NK-92 treated with Interleukin-12 subunit alpha and Interleukin-12 subunit beta, amount 100 ng/mL, for 24 hours (cell line): ENCODE results near the gene TBC1D20.
"Not testable (repeated sequence)": the region's sequence is repeated elsewhere in the genome, so short reads cannot be mapped to it uniquely, and the experiment has no call there.

Experiments
- DNase-seq: peaks from one replicate; lab custom pipeline; 2025; lab: John Stamatoyannopoulos, UW

TBC1D20 gene

GRCh38 chr20:400454-401275 lies 61.7 kb downstream of the TBC1D20 start:
- no peak for DNase-seq

DNA sequence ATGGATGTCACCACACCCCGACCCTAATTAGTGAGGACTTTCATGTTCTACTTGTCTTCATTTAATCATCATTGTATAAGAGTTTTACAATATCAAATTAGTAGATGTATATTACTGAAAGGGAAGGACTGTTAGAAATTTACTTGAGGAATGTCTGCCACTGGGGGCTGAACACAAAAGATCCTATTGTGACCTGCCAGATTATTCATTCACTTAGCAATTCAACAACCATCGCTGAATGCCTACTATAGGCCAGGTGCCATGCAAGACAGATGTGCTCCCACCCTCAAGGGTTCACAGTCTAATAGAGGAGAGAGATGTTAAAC lies 62.2 kb downstream of the TBC1D20 start:
- no peak for DNase-seq

DNA sequence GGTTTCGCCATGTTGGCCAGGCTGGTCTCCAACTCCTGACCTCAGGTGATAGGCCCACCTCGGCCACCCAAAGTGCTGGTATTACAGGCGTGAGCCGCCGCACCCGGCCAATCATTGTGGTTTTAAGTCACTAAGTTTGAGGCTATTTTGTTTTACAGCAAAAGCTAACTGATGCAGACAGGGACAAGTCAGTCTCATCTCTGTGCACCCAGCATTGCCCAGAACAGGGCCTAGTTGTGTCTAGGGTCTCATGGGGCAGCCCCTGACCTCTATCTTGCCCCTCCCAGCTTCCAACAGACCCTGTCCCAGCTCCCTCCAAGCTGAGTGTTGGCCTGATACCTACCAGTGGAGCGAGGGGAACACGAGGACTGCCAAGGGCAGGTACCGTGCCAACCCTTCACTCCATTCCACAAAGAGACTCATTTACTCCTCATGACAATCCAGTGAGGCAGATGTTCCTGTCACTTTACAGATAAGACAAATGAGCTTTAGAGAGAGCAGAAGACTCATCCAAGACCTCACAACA lies 63.1 kb downstream of the TBC1D20 start:
- no peak for DNase-seq

DNA sequence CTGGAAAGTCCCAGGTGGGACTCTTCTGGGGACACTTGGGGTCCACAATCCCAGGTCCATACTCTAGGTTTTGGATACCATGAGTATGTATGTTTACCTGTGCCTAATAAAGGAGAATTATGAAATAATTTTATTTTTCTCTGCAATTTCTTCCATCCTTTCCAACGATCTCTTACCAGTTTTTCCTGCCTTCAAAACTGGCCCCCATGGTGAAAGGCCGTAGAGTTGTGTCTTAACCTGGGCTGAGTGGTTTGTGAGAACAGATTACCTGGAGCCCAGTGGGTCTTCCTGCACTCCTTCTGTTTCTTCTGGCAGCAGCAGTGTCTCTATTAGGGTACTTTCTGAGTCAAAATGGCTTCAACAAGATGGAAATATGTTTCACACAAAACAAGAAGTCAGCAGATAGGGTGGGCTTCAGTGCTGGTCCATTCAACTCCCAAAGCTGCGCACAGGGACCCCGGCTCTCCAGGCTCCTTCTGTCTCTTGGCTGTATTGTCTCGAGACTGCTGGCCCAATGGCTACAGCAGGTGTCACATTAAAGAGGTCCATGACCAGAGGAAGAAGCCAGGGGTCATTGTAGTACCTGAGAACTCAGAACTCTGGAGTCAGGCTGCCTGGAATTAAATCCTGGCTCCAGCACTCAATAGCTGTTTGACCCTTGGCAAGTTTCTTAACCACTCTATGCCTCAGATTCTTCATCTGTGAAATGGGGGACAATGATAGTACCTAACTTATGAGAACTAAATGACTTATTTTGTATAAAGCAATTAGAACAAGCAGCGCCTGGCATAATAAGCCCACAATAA lies 64.7 kb downstream of the TBC1D20 start:
- no peak for DNase-seq

GRCh38 chr20:396619-397431 lies 65.5 kb downstream of the TBC1D20 start:
- DNase-seq: no peak

DNA sequence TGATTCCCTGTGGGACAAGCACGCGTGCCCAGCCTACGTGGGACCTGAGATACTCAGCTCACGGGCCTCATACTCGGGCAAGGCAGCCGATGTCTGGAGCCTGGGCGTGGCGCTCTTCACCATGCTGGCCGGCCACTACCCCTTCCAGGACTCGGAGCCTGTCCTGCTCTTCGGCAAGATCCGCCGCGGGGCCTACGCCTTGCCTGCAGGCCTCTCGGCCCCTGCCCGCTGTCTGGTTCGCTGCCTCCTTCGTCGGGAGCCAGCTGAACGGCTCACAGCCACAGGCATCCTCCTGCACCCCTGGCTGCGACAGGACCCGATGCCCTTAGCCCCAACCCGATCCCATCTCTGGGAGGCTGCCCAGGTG lies 66.1 kb downstream of the TBC1D20 start:
- no peak for DNase-seq

- not testable (repeated sequence) for DNase-seq
Measured at GRCh38 chr20:393296-393695, 69.0 kb downstream of the TBC1D20 start.

GRCh38 chr20:391041-391711 lies 71.2 kb downstream of the TBC1D20 start:
- DNase-seq: no peak

DNA sequence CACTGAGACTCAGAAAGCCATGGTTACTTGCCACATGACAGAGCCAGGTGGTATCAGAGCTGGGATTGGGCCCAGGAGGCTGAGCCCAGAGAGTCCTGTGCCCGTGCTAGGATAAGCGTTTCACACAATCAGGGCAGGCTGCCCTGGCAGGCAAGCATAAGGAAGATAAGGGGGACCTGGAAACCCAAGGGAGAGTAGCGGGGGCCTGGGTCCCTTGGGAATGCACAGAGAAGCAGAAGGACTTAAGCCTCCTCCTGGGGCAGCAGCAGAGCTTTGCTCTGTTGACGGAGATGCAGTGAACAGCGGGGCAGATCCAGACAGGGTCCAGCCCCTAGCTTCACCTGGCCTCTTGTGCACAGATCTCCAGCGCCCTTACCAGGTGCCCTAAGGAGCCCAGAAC lies 73.1 kb downstream of the TBC1D20 start:
- no peak for DNase-seq

- no peak for DNase-seq
Measured at GRCh38 chr20:388034-388994, 74.0 kb downstream of the TBC1D20 start.

DNA sequence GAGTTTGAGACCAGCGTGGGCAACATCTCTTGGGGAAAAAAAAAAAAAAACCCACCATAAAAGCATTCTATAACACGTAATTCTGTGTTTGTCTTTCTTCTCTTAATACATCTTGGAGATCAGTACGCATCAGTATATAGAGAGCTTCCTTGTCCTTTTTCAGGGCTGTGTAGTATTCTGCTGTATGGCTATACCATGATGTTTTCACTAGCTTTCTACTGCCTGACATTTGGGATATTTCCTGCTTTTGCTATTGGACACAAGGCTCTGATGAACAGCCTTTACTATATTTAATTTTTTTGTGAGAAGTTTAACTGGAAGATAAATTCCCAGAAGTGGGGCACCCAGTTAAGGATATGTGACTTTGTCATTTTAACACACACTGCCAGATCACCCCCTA lies 74.8 kb downstream of the TBC1D20 start:
- no peak for DNase-seq

DNA sequence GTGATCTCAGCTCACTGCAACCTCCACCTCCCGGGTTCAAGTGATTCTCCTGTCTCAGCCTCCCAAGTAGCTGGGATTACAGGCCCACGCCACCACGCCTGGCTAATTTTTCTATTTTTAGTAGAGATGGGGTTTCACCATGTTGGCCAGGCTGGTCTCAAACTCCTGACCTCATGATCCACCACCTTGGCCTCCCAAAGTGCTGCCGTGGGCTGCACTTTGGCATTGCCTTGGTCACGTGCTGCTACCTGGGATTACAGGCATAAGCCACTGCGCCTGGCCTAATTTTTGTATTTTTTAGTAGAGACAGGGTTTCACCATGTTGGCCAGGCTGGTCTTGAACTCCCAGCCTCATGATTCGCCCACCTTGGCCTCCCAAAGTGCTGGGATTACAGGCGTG lies 75.7 kb downstream of the TBC1D20 start:
- not testable (repeated sequence) for DNase-seq
